ENCODE data around the gene ZNF90.
"Not testable (repeated sequence)": the region's sequence is repeated elsewhere in the genome, so short reads cannot be mapped to it uniquely, and the experiment has no call there.

ZNF90 gene

GRCh38 chr19:20103091-20103740 lies 25.4 kb downstream of the ZNF90 start:
- no peak for DNase-seq (ENCODE audit: low spot score)

- no peak for DNase-seq (ENCODE audit: low spot score)
These were observed 29.5 kb downstream of the ZNF90 start for GRCh38 chr19:20107301-20107700.

DNA sequence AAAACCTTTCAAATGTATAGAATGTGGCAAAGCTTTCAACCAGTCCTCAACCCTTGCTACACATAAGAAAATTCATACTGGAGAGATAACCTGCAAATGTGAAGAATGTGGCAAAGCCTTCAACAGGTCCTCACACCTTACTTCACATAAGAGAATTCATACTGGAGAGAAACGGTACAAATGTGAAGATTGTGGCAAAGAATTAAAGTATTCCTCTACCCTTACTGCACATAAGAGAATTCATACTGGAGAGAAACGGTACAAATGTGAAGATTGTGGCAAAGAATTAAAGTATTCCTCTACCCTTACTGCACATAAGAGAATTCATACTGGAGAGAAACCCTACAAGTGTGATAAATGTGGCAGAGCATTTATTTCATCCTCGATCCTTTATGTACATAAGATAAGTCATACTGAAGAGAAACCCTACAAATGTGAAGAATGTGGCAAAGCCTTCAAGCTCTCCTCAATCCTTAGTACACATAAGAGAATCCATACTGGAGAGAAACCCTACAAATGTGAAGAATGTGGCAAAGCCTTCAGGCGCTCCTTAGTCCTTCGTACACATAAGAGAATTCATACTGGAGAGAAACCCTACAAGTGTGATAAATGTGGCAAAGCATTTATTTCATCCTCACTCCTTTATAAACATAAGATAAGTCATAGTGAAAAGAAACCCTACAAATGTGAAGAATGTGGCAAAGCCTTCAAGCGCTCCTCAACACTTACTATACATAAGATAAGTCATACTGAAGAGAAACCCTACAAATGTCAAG lies 40.5 kb downstream of the ZNF90 start:
- DNase-seq (ENCODE audit: low spot score): not testable (repeated sequence)

- DNase-seq (ENCODE audit: low spot score): no peak
These were observed 47.1 kb downstream of the ZNF90 start for GRCh38 chr19:20124879-20125278.

DNA sequence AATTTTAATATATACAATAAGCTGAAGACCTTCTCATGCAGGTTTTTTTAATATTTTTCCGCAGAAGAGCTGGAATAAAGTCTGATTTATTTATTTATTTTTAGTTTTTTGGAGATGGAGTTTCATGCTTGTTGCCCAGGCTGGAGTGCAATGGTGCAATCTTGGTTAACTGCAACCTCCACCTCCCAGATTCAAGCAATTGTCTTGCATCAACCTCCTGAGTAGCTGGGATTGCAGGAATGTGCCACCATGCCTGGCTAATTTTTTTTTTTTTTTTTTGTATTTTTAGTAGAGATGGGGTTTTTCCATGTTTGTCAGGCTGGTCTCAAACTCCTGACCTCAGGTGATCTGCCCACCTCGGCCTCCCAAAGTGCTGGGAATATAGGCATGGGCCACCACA lies 55.1 kb downstream of the ZNF90 start:
- DNase-seq (ENCODE audit: low spot score): not testable (repeated sequence)

GRCh38 chr19:20137714-20138113 lies 59.9 kb downstream of the ZNF90 start:
- DNase-seq (ENCODE audit: low spot score): not testable (repeated sequence)

DNA sequence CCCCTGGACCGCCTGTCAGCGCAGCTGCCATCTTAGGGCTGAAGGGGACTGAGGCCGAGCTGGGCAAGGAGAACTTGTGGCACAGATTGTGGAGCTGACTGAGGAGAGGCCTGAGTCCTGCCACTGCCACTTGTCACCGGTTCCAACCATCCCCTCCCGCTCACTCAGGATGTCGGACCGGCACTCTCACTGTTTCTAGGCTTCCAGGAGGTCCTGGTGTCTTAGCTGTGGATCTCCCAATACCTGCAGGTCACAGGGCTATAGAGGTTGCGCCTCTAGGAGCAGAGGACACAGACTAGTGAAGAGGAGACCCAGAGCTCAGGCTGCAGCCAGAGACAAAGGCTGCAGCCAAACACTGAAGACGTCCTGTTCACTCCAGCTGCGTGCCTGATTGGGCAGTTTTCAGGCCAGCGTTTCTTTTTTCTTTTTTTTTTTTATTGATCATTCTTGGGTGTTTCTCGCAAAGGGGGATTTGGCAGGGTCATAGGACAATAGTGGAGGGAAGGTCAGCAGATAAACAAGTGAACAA lies 73.9 kb downstream of the ZNF90 start:
- DNase-seq (ENCODE audit: low spot score): peak; percentile 9

GRCh38 chr19:20152506-20152905 lies 74.7 kb downstream of the ZNF90 start:
- peak; percentile 40 for DNase-seq (ENCODE audit: low spot score)

DNA sequence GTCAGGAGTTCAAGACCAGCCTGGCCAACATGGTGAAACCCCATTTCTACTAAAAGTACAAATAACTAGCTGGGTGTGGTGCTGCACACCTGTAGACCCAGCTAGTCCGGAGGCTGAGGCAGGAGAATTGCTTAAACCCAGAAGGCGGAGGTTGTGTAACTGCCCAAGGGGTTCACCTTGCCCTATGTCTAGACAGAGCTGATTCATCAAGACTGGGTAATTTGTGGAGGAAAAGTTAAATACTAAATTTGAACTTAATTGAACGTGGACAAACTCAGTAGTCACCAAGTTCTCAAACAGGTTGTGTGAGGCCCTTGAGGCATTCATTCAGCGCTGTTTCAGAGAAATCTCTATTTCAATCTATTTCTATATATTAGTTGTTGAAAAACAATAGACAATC lies 75.5 kb downstream of the ZNF90 start:
- DNase-seq (ENCODE audit: low spot score): no peak

GRCh38 chr19:20154636-20155035 lies 76.8 kb downstream of the ZNF90 start:
- no peak for DNase-seq (ENCODE audit: low spot score)

GRCh38 chr19:20162821-20163220 lies 85.0 kb downstream of the ZNF90 start:
- no peak for DNase-seq (ENCODE audit: low spot score)

- no peak for DNase-seq (ENCODE audit: low spot score)
These were observed 86.7 kb downstream of the ZNF90 start for GRCh38 chr19:20164456-20164855.

DNA sequence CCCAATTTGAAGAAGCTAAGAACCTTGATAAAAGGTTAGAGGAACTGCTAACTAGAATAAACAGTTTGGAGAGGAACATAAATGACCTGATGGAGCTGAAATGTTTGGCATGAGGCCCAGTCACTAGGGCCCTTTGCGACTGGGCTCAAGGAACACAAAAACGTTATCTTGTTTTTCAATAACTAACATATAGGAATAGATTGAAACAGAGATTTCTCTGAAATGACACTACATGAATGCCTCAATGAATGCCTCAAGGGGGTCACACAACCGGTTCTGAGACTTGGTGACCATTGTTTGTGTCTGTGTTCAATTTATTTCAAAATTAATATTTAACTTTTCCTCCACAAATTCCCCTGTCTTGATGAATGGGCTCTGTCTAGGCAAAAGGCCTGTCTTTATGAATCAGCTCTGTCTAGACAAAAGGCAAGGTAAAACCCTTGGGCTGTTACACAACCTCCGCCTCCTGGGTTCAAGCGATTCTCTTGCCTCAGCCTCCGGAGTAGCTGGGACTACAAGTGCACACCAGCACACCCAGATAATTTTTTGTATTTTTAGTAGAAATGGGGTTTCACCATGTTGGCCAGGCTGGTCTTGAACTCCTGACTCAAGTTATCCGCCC lies 88.3 kb downstream of the ZNF90 start:
- DNase-seq (ENCODE audit: low spot score): no peak

- peak; percentile 80 for DNase-seq (ENCODE audit: low spot score)
These were observed 89.3 kb downstream of the ZNF90 start, which contains the start of gene ZNF486 for GRCh38 chr19:20167020-20167644. Gene ZNF486, plus strand, starts transcription at chr19:20167214. Its CDS starts 117 bp downstream, at chr19:20167331.

GRCh38 chr19:20167651-20168122 lies 89.9 kb downstream of the ZNF90 start:
- no peak for DNase-seq (ENCODE audit: low spot score)
